ENCODE measurements around the gene FAM227A.

Gene FAM227A

DNA sequence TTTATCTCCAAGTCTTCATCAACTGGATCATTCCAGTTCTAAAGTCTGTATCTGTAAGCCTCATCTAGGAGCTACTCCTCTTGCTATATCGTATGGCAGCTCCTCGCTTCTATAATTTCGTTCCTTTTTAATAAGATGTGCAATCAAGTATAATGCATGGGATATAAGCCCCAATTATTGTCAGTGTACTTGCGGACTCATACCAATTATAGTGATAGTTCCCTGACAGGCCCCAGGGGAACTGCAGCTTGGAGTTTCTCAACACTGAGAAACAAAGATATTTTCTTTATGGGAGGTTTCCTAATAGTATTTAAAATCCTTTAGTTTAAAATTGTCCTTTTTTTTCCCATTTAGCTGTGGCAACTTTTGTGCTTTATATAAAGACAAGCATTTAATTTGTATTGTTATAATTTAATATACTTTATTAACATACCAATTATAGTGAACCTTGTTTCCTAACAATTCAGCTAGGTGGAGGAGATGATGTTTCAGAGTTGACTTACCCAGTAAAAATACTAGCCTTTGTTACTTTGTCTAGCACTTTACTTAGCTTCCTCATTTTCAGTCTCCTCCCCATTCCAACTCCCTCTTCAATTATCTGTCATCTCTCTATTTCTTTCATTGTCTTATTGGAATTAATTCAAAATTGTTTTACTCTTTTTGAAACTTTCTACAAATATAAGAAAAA lies 124.8 kb downstream of the FAM227A start:
- DNase-seq = no peak

Measured in NCI-H2171 treated with DMSO at 0.1 percent for 48 hours (cell line).